ENCODE data around the gene HOXA7.

The HOXA7 gene

DNA sequence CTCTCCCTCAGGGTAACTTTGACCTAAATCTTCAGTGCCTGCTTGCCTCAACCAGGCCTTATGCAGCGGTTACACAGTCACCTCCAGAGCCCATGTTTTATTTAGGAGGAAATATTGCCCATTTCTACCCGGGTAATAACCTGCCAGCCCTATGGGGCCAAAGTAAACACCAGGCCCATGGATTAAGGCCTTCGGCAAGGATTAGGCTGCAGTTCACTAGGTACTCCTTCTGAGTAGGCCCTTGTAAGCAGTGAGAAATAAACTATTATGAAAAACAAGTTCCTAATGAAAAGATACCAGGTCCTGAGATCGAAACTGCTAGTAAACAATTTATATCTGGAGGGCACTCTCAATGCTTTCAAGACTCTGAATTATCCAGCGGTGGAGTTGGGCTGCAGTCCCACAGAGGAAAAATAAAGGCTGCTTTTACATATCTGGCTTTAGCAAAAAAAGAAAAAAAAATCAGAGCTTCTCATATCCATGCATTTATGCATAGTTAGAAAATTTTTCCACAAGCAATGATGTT lies 21.4 kb upstream of the HOXA7 start:
- Histone ChIP-seq H3F3A (ENCODE audit: control insufficient read depth, insufficient read depth) (no peaks in the 10 kb centered on the region), H3K4me3 (ENCODE audit: low read length) (no peak overlapping the region), H3K4me1 (ENCODE audit: control insufficient read depth, low read length) (peaks cover 18% of the 10 kb centered on the region), H3K79me2 (ENCODE audit: control insufficient read depth, low read length) (no peaks in the 10 kb centered on the region), H3K9me3 (ENCODE audit: control insufficient read depth, insufficient read depth, low read length) (no peaks in the 10 kb centered on the region), H4K20me1 (ENCODE audit: control insufficient read depth, insufficient read depth, low read depth, low read length) (no peaks in the 10 kb centered on the region), H3K27ac (ENCODE audit: low read depth, low read length) (no peak overlapping the region), H3K9me2 (replicated peaks; ENCODE audit: control insufficient read depth, low read length) (no peaks in the 10 kb centered on the region), H3K27me3 (ENCODE audit: control insufficient read depth, low read length) (peaks cover 50% of the 10 kb centered on the region), H3K4me2 (ENCODE audit: low read length) (no peak overlapping the region), H3K36me3 (ENCODE audit: control insufficient read depth, low read length) (no peaks in the 10 kb centered on the region)
- TF ChIP-seq, protein P1, sequence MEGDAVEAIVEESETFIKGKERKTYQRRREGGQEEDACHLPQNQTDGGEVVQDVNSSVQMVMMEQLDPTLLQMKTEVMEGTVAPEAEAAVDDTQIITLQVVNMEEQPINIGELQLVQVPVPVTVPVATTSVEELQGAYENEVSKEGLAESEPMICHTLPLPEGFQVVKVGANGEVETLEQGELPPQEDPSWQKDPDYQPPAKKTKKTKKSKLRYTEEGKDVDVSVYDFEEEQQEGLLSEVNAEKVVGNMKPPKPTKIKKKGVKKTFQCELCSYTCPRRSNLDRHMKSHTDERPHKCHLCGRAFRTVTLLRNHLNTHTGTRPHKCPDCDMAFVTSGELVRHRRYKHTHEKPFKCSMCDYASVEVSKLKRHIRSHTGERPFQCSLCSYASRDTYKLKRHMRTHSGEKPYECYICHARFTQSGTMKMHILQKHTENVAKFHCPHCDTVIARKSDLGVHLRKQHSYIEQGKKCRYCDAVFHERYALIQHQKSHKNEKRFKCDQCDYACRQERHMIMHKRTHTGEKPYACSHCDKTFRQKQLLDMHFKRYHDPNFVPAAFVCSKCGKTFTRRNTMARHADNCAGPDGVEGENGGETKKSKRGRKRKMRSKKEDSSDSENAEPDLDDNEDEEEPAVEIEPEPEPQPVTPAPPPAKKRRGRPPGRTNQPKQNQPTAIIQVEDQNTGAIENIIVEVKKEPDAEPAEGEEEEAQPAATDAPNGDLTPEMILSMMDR (IDR thresholded peaks at IDR 0.05; ENCODE audit: low read depth, low read length, poor library complexity, severe bottlenecking): no peak
- TF ChIP-seq EZH2phosphoT487 (IDR thresholded peaks at IDR 0.05; ENCODE audit: borderline replicate concordance, low read length): no peak

DNA sequence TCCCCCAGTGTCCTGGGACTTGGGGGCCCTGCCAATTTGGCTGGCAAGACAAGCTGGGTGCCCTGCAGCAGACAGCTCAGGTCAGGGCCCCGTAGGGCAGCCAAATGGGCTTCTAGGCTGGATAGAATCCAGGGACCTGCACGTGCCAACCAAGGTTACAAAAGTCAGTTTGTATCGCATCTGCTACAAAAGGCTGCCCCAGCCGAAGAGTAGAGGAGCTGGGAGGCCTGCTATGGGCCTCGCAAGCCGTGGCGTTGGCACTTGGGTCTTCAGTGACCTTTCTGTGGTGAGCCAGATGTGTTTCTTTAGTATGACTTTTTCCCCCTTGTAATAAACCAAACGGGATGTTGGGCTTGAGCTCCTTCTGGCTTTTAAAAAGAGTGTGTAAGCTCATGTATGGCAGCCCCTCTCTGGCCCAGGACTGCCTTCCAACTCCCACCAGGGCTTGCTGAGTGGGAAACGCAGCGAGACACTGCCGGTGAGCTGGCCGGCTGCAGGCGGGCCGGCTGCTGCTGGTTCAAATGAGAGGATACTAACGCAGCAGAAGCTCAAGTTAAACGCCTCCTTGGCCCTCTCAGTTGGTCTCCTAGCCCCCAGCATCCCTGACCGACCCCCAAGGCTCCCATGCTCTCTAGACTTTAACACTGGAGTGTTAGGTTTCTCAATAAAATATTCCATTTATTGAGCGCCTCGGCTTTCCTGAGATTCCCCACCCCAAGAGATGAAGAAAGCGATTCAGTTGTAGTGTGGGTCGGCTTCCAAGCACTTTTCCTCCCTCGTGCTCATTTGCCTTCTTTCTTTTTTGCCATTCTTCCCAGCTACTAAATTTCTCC lies 20.7 kb upstream of the HOXA7 start:
- H3K27me3 ChIP-seq (ENCODE audit: control insufficient read depth, low read length): peaks cover 50% of the 10 kb centered on the region
- no peak overlapping the region for H3K27ac ChIP-seq (ENCODE audit: low read depth, low read length)
- no peaks in the 10 kb centered on the region for H3K9me3 ChIP-seq (ENCODE audit: control insufficient read depth, insufficient read depth, low read length)
- no peak overlapping the region for H3K4me2 ChIP-seq (ENCODE audit: low read length)
- H3F3A ChIP-seq (ENCODE audit: control insufficient read depth, insufficient read depth): no peaks in the 10 kb centered on the region
- no peaks in the 10 kb centered on the region for H4K20me1 ChIP-seq (ENCODE audit: control insufficient read depth, insufficient read depth, low read depth, low read length)
- H3K9me2 ChIP-seq (replicated peaks; ENCODE audit: control insufficient read depth, low read length): no peaks in the 10 kb centered on the region
- no peak overlapping the region for H3K4me3 ChIP-seq (ENCODE audit: low read length)
- H3K36me3 ChIP-seq (ENCODE audit: control insufficient read depth, low read length): no peaks in the 10 kb centered on the region
- TF ChIP-seq, protein P1 (IDR thresholded peaks at IDR 0.05; ENCODE audit: low read depth, low read length, poor library complexity, severe bottlenecking): no peak
- TF ChIP-seq EZH2phosphoT487 (IDR thresholded peaks at IDR 0.05; ENCODE audit: borderline replicate concordance, low read length): no peak
- no peaks in the 10 kb centered on the region for H3K79me2 ChIP-seq (ENCODE audit: control insufficient read depth, low read length)
- H3K4me1 ChIP-seq (ENCODE audit: control insufficient read depth, low read length): peaks cover 20% of the 10 kb centered on the region

DNA sequence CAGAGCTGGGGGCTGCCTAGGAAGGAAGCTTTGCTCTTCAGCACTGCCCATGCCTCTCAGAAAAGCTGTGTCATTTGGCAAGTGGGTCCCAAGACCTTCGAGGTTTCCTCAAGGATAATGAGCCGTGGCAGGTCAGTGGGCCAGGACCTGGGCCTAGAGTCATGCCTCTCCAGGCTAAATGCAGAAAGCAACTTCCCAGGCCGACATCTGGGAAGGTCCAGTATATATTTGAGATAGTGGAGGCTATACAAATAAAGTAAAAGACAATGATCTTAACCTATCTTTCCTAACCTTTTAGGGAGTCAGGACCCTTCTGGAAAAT lies 20.0 kb upstream of the HOXA7 start:
- H3K4me2 ChIP-seq (ENCODE audit: low read length): no peak overlapping the region
- H3K27ac ChIP-seq (ENCODE audit: low read depth, low read length): no peak overlapping the region
- no peaks in the 10 kb centered on the region for H3K79me2 ChIP-seq (ENCODE audit: control insufficient read depth, low read length)
- peaks cover 51% of the 10 kb centered on the region for H3K27me3 ChIP-seq (ENCODE audit: control insufficient read depth, low read length)
- peaks cover 20% of the 10 kb centered on the region for H3K4me1 ChIP-seq (ENCODE audit: control insufficient read depth, low read length)
- no peaks in the 10 kb centered on the region for H4K20me1 ChIP-seq (ENCODE audit: control insufficient read depth, insufficient read depth, low read depth, low read length)
- TF ChIP-seq, protein P1 (IDR thresholded peaks at IDR 0.05; ENCODE audit: low read depth, low read length, poor library complexity, severe bottlenecking): no peak
- no peak for TF ChIP-seq EZH2phosphoT487 (IDR thresholded peaks at IDR 0.05; ENCODE audit: borderline replicate concordance, low read length)
- H3F3A ChIP-seq (ENCODE audit: control insufficient read depth, insufficient read depth): no peaks in the 10 kb centered on the region
- H3K9me2 ChIP-seq (replicated peaks; ENCODE audit: control insufficient read depth, low read length): no peaks in the 10 kb centered on the region
- no peaks in the 10 kb centered on the region for H3K36me3 ChIP-seq (ENCODE audit: control insufficient read depth, low read length)
- no peaks in the 10 kb centered on the region for H3K9me3 ChIP-seq (ENCODE audit: control insufficient read depth, insufficient read depth, low read length)
- no peak overlapping the region for H3K4me3 ChIP-seq (ENCODE audit: low read length)
